GM12878 (cell line): ENCODE measurements around the gene CNOT10. TPM values are rescaled to one million over a fixed set of nuclear protein-coding genes. Genes with fewer than 3 reads are reported as not detected.

ENCODE experiments used
- ATAC-seq: fragments of 200-7000 bp; cut with Tn5 transposase; 3 replicates; pipeline ENCODE4 v1.9.1; 2020; ENCODE audit warnings: mild to moderate bottlenecking, moderate library complexity
- BruUV-seq: library from RNA; stranded (reverse); fragments of 400-500 nt; replicated peaks from 2 replicates; lab custom pipeline; 2021; lab: Mats Ljungman, UMichigan
- CTCF ChIA-PET: fragments of 300-600 bp; sonication (Branson Sonifier 250); formaldehyde crosslinking; extraction: SDS; loops from one replicate; lab custom pipeline; 2021; ENCODE audit warnings: inconsistent platforms; lab: Yijun Ruan, JAX
- POLR2A ChIA-PET: fragments of 350-600 bp; formaldehyde crosslinking; extraction: SDS; loops from one replicate; lab custom pipeline; 2021; ENCODE audit warnings: inconsistent platforms; lab: Charles Lee
- RAD21 ChIA-PET: fragments of 300-600 bp; sonication (Branson Sonifier 250); formaldehyde crosslinking; loops from one replicate; lab custom pipeline; 2023; ENCODE audit warnings: antibody characterized with exemption; ENCODE audit not compliant: unreplicated experiment; lab: Charles Lee
- SMC1A ChIA-PET: fragments of 300-600 bp; sonication (Branson Sonifier 250); formaldehyde crosslinking; loops from one replicate; lab custom pipeline; 2023; ENCODE audit not compliant: unreplicated experiment, uncharacterized antibody; lab: Charles Lee
- DNase-seq: peaks from one replicate; pipeline ENCODE4 v3.0.0-alpha.2; 2011; ENCODE audit warnings: low read depth, low spot score
- FAIRE-seq: peaks from 3 replicates; lab custom pipeline; 2011; peaks lifted over from hg19 to GRCh38; lab: Jason Lieb, UNC
- H2AFZ ChIP-seq: 2 replicates; pipeline ENCODE4 v1.6.0; 2011; ENCODE audit warnings: low read depth, low read length, control low read depth; ENCODE audit not compliant: control insufficient read depth
- H3K27ac ChIP-seq: 2 replicates; pipeline ENCODE4 v1.5.1; 2011; ENCODE audit warnings: control low read depth; ENCODE audit not compliant: control insufficient read depth, insufficient read depth
- H3K27me3 ChIP-seq, 2 experiments: replicated peaks in 1 of 2; 2 replicates each; pipeline versions ENCODE4 v1.6.0 to v1.6.1; 2011; ENCODE audit warnings: low read length in 1 of 2; ENCODE audit not compliant: control insufficient read depth in 2 of 2, insufficient read depth in 2 of 2
- H3K36me3 ChIP-seq, 2 experiments: 2 replicates each; pipeline ENCODE4 v1.5.1; 2011; ENCODE audit warnings: low read length in 1 of 2; ENCODE audit not compliant: control insufficient read depth in 2 of 2, insufficient read depth in 2 of 2
- H3K4me1 ChIP-seq: 2 replicates; pipeline ENCODE4 v1.6.1; 2011; ENCODE audit warnings: mild to moderate bottlenecking, low read length, moderate library complexity, mixed read lengths; ENCODE audit not compliant: control insufficient read depth, insufficient read depth
- H3K4me2 ChIP-seq: 2 replicates; pipeline ENCODE4 v1.6.0; 2011; ENCODE audit warnings: control low read depth; ENCODE audit not compliant: control insufficient read depth, insufficient read depth
- H3K4me3 ChIP-seq: fragments of 200-600 bp; sonication (generic); 2 replicates; pipeline ENCODE4 v1.5.1; 2016
- H3K79me2 ChIP-seq: 2 replicates; pipeline ENCODE4 v1.6.0; 2011; ENCODE audit warnings: low read length; ENCODE audit not compliant: control insufficient read depth, insufficient read depth
- H3K9ac ChIP-seq: 2 replicates; pipeline ENCODE4 v1.8.0; 2011; ENCODE audit warnings: low read length, control low read depth, mixed read lengths; ENCODE audit not compliant: control insufficient read depth, insufficient read depth
- H3K9me3 ChIP-seq: replicated peaks from 3 replicates; pipeline ENCODE4 v1.5.1; 2011; ENCODE audit warnings: mild to moderate bottlenecking, low read length; ENCODE audit not compliant: control insufficient read depth, insufficient read depth
- H4K20me1 ChIP-seq: 2 replicates; pipeline ENCODE4 v1.6.0; 2011; ENCODE audit not compliant: control insufficient read depth, insufficient read depth
- ASH2L ChIP-seq: fragments of 300-600, 200-600 bp; sonication (generic); IDR thresholded peaks from 2 replicates; pipeline ENCODE4 v1.6.1; 2017; ENCODE audit warnings: low read depth, mild to moderate bottlenecking, borderline replicate concordance
- CBX5 ChIP-seq: sonication (generic); IDR thresholded peaks from 2 replicates; pipeline ENCODE4 v1.6.1; 2016; ENCODE audit warnings: low read depth, moderate library complexity, mild to moderate bottlenecking, inconsistent platforms
- CREM ChIP-seq: IDR thresholded peaks from 2 replicates; pipeline ENCODE4 v1.6.1; 2014; ENCODE audit warnings: antibody characterized with exemption, low read depth
- FOS ChIP-seq: IDR thresholded peaks from 3 replicates; pipeline ENCODE4 v1.6.1; 2011; ENCODE audit warnings: borderline replicate concordance; ENCODE audit not compliant: insufficient read length; ENCODE audit errors: extremely low read depth
- GATAD2B ChIP-seq: fragments of 450-650 bp; conservative IDR thresholded peaks from 2 replicates; pipeline ENCODE4 v1.6.1; 2017; ENCODE audit warnings: low read depth, mild to moderate bottlenecking, moderate library complexity
- HDAC6 ChIP-seq: fragments of 200-600 bp; sonication (generic); IDR thresholded peaks from one replicate; pipeline ENCODE4 v1.8.0; 2017; ENCODE audit warnings: antibody characterized with exemption; ENCODE audit not compliant: unreplicated experiment
- PAX5 ChIP-seq: IDR thresholded peaks from 2 replicates; pipeline ENCODE4 v1.6.1; 2011; ENCODE audit warnings: low read depth, low read length, borderline replicate concordance
- SRF ChIP-seq, 2 experiments: IDR thresholded peaks; 2 replicates each; pipeline ENCODE4 v1.6.1; 2011; ENCODE audit warnings: low read depth in 2 of 2, low read length in 2 of 2, mild to moderate bottlenecking in 1 of 2, moderate library complexity in 1 of 2
- STAT3 ChIP-seq: IDR thresholded peaks from 2 replicates; pipeline ENCODE4 v1.6.1; 2011; ENCODE audit warnings: low read depth, low read length, improper control_type of control experiment
- TAF1 ChIP-seq: IDR thresholded peaks from 2 replicates; pipeline ENCODE4 v1.6.1; 2011; ENCODE audit warnings: mild to moderate bottlenecking, low read depth, low read length, borderline replicate concordance
- WRNIP1 ChIP-seq: IDR thresholded peaks from 2 replicates; pipeline ENCODE4 v1.6.1; 2011; ENCODE audit warnings: low read depth, low read length, improper control_type of control experiment, borderline replicate concordance
- ZBTB33 ChIP-seq: fragments of 450-650 bp; IDR thresholded peaks from 2 replicates; pipeline ENCODE4 v1.6.1; 2017; ENCODE audit warnings: mild to moderate bottlenecking
- ZNF274 ChIP-seq: IDR thresholded peaks from one replicate; pipeline ENCODE4 v1.8.0; 2011; ENCODE audit not compliant: insufficient read length, insufficient read depth
- in situ Hi-C: fragments of 300-500 bp; cut with MboI; formaldehyde crosslinking; loops from 9 replicates; pipeline ENCODE4 v1.14.3; 2018; ENCODE audit warnings: mixed read lengths
- intact Hi-C: fragments of 100-400 bp; cut with micrococcal nuclease; formaldehyde crosslinking; loops from one replicate; pipeline ENCODE4 v1.14.2; 2022; ENCODE audit not compliant: unreplicated experiment
- polyA plus RNA-seq, 11 experiments: library from polyadenylated mRNA; depleted of rRNA in 4 of 11; unstranded in 6 of 11; stranded (reverse) in 5 of 11; fragments of >200 nt; fragmentation: Nextera tagmentation in 4 of 11; fragmentation: Illumina TruSeq in 1 of 11; extraction: Ambion mirVana in 4 of 11; extraction: Trizol in 1 of 11; gene quantifications; 1 replicate in 1 of 11; 2 replicates in 10 of 11; pipeline versions ENCODE4 v1.2.1 to v1.2.3, GENCODE V29; 2011 to 2016; ENCODE audit warnings: inconsistent platforms in 2 of 11, missing spikeins in 2 of 11, low read depth in 1 of 11
- total RNA-seq, 4 experiments: library from RNA; depleted of rRNA in 3 of 4; stranded (reverse); fragments of >200 nt in 3 of 4; fragmentation: Illumina TruSeq in 1 of 4; extraction: Trizol in 1 of 4; gene quantifications; 2 replicates each; pipeline versions ENCODE4 v1.2.1 to v1.2.3, GENCODE V29; 2013 to 2021
- TF ChIP-seq, protein P1 (sequence below): fragments of 450-650 bp; IDR thresholded peaks from 2 replicates; pipeline ENCODE4 v1.6.1; 2017; ENCODE audit warnings: mild to moderate bottlenecking, moderate library complexity
- TF ChIP-seq, protein P2 (sequence below): IDR thresholded peaks from 2 replicates; pipeline ENCODE4 v1.6.1; 2011; ENCODE audit warnings: borderline replicate concordance, low read depth, mild to moderate bottlenecking, moderate library complexity, low read length; ENCODE audit not compliant: insufficient read depth, poor library complexity, severe bottlenecking
- TF ChIP-seq, protein P3 (sequence below): IDR thresholded peaks from 2 replicates; pipeline ENCODE4 v1.6.1; 2012; ENCODE audit warnings: low read depth, low read length, improper control_type of control experiment
- TF ChIP-seq, protein P4 (sequence below): IDR thresholded peaks from 2 replicates; pipeline ENCODE4 v1.6.1; 2011; ENCODE audit warnings: low read depth, low read length, improper control_type of control experiment, borderline replicate concordance

CNOT10 gene
- total and polyA plus RNA-seq, 10 of the 15 experiments (the other 5 are each of a cell fraction or from before 2014, with no cell fraction given), result 18.2 to 51.9 (median 45.5) TPM

GRCh38 chr3:32713181-32713580 lies 28.2 kb downstream of the CNOT10 start:
- POLR2A ChIA-PET, result no interaction called here

More at GRCh38 chr3:32713181-32713580, 28.2 kb downstream of the CNOT10 start:
- H3K36me3 ChIP-seq, result peaks cover 4 to 25% of the 10 kb centered on the region in 2 experiments
- H3K79me2 ChIP-seq, result no peaks in the 10 kb centered on the region
- no peak overlapping the region for H3K9ac ChIP-seq
- H3K27ac ChIP-seq, result no peak overlapping the region
- no peaks in the 10 kb centered on the region for H4K20me1 ChIP-seq
- peak; percentile 70 for FAIRE-seq
- ChIA-PET RAD21 (interaction anchor here (0.6 kb wide), 1 partner anchor 25 kb away, joined by 3 read pairs; no protein-coding TSS in a partner anchor), CTCF (interaction anchor here (1.1 kb wide), 1 partner anchor 420 kb away, joined by 3 read pairs; no protein-coding TSS in a partner anchor), SMC1A (interaction anchor here (1.5 kb wide), 1 partner anchor 8 kb away, joined by 7 read pairs; no protein-coding TSS in a partner anchor)
- ATAC-seq, result no peak
- no peak overlapping the region for H3K4me2 ChIP-seq
- H3K27me3 ChIP-seq, result no peaks in the 10 kb centered on the region
- no peak overlapping the region for H2AFZ ChIP-seq
- H3K9me3 ChIP-seq, result no peaks in the 10 kb centered on the region
- BruUV-seq, result no TSS peak
- intact Hi-C loops (no loop called here), in situ Hi-C loops (no loop called here)
- no peak overlapping the region for H3K4me3 ChIP-seq
- no peaks in the 10 kb centered on the region for H3K4me1 ChIP-seq
- no peak for DNase-seq
- TF ChIP-seq PAX5 (no peak), ZNF274 (no peak), ASH2L (no peak), WRNIP1 (no peak), FOS (no peak), ZBTB33 (no peak), STAT3 (no peak), GATAD2B (no peak), CREM (no peak), CBX5 (no peak), TAF1 (no peak), SRF (IDR thresholded peaks at IDR 0.05; ENCODE audit: low read depth in 2 of 2, low read length in 2 of 2) (no peak), HDAC6 (no peak)
- TF ChIP-seq, protein P1, sequence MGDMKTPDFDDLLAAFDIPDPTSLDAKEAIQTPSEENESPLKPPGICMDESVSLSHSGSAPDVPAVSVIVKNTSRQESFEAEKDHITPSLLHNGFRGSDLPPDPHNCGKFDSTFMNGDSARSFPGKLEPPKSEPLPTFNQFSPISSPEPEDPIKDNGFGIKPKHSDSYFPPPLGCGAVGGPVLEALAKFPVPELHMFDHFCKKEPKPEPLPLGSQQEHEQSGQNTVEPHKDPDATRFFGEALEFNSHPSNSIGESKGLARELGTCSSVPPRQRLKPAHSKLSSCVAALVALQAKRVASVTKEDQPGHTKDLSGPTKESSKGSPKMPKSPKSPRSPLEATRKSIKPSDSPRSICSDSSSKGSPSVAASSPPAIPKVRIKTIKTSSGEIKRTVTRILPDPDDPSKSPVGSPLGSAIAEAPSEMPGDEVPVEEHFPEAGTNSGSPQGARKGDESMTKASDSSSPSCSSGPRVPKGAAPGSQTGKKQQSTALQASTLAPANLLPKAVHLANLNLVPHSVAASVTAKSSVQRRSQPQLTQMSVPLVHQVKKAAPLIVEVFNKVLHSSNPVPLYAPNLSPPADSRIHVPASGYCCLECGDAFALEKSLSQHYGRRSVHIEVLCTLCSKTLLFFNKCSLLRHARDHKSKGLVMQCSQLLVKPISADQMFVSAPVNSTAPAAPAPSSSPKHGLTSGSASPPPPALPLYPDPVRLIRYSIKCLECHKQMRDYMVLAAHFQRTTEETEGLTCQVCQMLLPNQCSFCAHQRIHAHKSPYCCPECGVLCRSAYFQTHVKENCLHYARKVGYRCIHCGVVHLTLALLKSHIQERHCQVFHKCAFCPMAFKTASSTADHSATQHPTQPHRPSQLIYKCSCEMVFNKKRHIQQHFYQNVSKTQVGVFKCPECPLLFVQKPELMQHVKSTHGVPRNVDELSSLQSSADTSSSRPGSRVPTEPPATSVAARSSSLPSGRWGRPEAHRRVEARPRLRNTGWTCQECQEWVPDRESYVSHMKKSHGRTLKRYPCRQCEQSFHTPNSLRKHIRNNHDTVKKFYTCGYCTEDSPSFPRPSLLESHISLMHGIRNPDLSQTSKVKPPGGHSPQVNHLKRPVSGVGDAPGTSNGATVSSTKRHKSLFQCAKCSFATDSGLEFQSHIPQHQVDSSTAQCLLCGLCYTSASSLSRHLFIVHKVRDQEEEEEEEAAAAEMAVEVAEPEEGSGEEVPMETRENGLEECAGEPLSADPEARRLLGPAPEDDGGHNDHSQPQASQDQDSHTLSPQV, result no peak
- TF ChIP-seq, protein P2, sequence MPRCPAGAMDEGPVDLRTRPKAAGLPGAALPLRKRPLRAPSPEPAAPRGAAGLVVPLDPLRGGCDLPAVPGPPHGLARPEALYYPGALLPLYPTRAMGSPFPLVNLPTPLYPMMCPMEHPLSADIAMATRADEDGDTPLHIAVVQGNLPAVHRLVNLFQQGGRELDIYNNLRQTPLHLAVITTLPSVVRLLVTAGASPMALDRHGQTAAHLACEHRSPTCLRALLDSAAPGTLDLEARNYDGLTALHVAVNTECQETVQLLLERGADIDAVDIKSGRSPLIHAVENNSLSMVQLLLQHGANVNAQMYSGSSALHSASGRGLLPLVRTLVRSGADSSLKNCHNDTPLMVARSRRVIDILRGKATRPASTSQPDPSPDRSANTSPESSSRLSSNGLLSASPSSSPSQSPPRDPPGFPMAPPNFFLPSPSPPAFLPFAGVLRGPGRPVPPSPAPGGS, result no peak
- TF ChIP-seq, protein P3, sequence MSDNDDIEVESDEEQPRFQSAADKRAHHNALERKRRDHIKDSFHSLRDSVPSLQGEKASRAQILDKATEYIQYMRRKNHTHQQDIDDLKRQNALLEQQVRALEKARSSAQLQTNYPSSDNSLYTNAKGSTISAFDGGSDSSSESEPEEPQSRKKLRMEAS, result no peak
- TF ChIP-seq, protein P4, sequence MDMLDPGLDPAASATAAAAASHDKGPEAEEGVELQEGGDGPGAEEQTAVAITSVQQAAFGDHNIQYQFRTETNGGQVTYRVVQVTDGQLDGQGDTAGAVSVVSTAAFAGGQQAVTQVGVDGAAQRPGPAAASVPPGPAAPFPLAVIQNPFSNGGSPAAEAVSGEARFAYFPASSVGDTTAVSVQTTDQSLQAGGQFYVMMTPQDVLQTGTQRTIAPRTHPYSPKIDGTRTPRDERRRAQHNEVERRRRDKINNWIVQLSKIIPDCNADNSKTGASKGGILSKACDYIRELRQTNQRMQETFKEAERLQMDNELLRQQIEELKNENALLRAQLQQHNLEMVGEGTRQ, result no peak
- TF ChIP-seq, all 136 proteins: peak for 0
